Measurements from ENCODE around the gene ADGRB3. TPM values are rescaled to one million over a fixed set of nuclear protein-coding genes. Genes with fewer than 3 reads are reported as not detected.
A peak's percentile ranks its signal among the peaks of the same experiment; 100 is the strongest.

ADGRB3 gene
- total RNA-seq, 2 donors from 2014 or later, result 1.3 to 2.4 TPM

GRCh38 chr6:69086689-69087088 lies 451.6 kb downstream of the ADGRB3 start:
- Histone ChIP-seq H3K27ac (no peak overlapping the region), H3K9me3 (no peaks in the 10 kb centered on the region), H3K36me3 (no peaks in the 10 kb centered on the region), H3K4me3 (no peak overlapping the region), H3K4me1 (no peaks in the 10 kb centered on the region), H3K27me3 (no peaks in the 10 kb centered on the region)
- DNase-seq (ENCODE audit: low spot score), result no peak
- TF ChIP-seq CTCF (IDR thresholded peaks at IDR 0.05), result no peak

- peak overlapping the region in 1 of 2 donors; percentile 44 for H3K27ac ChIP-seq
- no peaks in the 10 kb centered on the region for H3K36me3 ChIP-seq
- H3K4me1 ChIP-seq, result no peaks in the 10 kb centered on the region
- H3K9me3 ChIP-seq, result no peaks in the 10 kb centered on the region
- H3K4me3 ChIP-seq, result no peak overlapping the region
- H3K27me3 ChIP-seq, result no peaks in the 10 kb centered on the region
- no peak for TF ChIP-seq CTCF (IDR thresholded peaks at IDR 0.05)
- no peak for DNase-seq (ENCODE audit: low spot score)
Observed at GRCh38 chr6:69089539-69089938, 454.5 kb downstream of the ADGRB3 start.

GRCh38 chr6:69090132-69090531 lies 455.1 kb downstream of the ADGRB3 start:
- H3K4me3 ChIP-seq, result no peak overlapping the region
- no peaks in the 10 kb centered on the region for H3K4me1 ChIP-seq
- no peaks in the 10 kb centered on the region for H3K9me3 ChIP-seq
- no peak for DNase-seq (ENCODE audit: low spot score)
- TF ChIP-seq CTCF (IDR thresholded peaks at IDR 0.05), result no peak
- peak overlapping the region in 1 of 2 donors; percentile 44 for H3K27ac ChIP-seq
- H3K27me3 ChIP-seq, result no peaks in the 10 kb centered on the region
- H3K36me3 ChIP-seq, result no peaks in the 10 kb centered on the region

DNA sequence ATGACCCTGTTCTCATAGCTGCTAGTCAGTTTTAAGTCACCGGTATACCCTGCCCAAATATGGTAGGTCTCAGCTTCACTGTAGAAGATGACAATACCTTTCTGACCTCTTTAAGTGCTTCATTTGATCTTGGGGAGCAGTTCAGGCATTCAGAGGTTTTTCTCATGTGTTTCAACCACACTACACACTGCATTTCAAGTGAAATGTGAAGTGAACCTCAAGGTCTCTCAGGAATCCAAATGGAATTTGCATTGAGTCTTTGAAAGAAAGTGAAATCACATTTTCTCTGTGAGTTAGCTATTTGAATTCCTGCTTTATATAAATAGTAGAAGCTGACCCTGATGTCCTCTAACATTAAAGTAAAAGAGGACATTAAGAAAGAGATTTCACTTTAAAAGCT lies 461.6 kb downstream of the ADGRB3 start:
- Histone ChIP-seq H3K27ac (no peak overlapping the region), H3K9me3 (no peaks in the 10 kb centered on the region), H3K27me3 (no peaks in the 10 kb centered on the region), H3K4me3 (no peak overlapping the region), H3K4me1 (no peaks in the 10 kb centered on the region), H3K36me3 (no peaks in the 10 kb centered on the region)
- no peak for DNase-seq (ENCODE audit: low spot score)
- TF ChIP-seq CTCF (IDR thresholded peaks at IDR 0.05), result no peak

- Histone ChIP-seq H3K9me3 (no peaks in the 10 kb centered on the region), H3K4me3 (no peak overlapping the region), H3K27me3 (no peaks in the 10 kb centered on the region), H3K4me1 (no peaks in the 10 kb centered on the region), H3K27ac (no peak overlapping the region), H3K36me3 (no peaks in the 10 kb centered on the region)
- no peak for DNase-seq (ENCODE audit: low spot score)
- no peak for TF ChIP-seq CTCF (IDR thresholded peaks at IDR 0.05)
Observed at GRCh38 chr6:69097948-69098347, 462.9 kb downstream of the ADGRB3 start.

DNA sequence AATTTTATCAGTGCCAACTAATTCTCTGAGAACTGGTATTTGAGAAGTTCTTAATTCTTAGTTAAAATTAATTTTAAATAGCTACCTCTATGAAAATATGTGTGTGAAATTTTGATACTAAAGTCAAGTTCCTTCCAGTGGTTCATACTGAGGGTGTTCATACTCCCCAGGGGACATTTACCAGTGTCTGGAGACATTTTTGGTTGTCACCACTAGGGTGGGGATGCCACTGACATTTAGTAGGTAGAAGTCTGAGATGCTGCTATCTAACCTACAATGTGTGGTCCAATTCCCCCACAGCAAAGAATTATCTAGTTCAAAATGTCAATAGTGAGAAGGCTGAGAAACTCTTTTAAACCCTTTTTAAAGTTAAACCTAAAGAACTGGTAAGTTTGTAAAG lies 463.8 kb downstream of the ADGRB3 start:
- H3K4me3 ChIP-seq, result no peak overlapping the region
- no peaks in the 10 kb centered on the region for H3K27me3 ChIP-seq
- H3K27ac ChIP-seq, result no peak overlapping the region
- no peaks in the 10 kb centered on the region for H3K9me3 ChIP-seq
- no peak for DNase-seq (ENCODE audit: low spot score)
- no peak for TF ChIP-seq CTCF (IDR thresholded peaks at IDR 0.05)
- no peaks in the 10 kb centered on the region for H3K4me1 ChIP-seq
- no peaks in the 10 kb centered on the region for H3K36me3 ChIP-seq
